Endothelial cell of umbilical vein (primary cell): ENCODE measurements around the gene OR2A5. TPM values are rescaled to one million over a fixed set of nuclear protein-coding genes. Genes with fewer than 3 reads are reported as not detected.
A peak's percentile ranks its signal among the peaks of the same experiment; 100 is the strongest.

ENCODE experiments used
- BruUV-seq: library from RNA; stranded (reverse); fragments of 400-500 nt; replicated peaks from 2 replicates; lab custom pipeline; 2021; lab: Mats Ljungman, UMichigan
- CTCF ChIA-PET: fragments of 300-600, 350-600 bp; sonication (Branson Sonifier 250); formaldehyde crosslinking; loops from one replicate; lab custom pipeline; 2021; ENCODE audit warnings: antibody characterized with exemption, inconsistent platforms; lab: Charles Lee
- POLR2A ChIA-PET: fragments of 300-600, 350-600 bp; sonication (Branson Sonifier 250); formaldehyde crosslinking; loops from one replicate; lab custom pipeline; 2021; ENCODE audit warnings: antibody characterized with exemption, inconsistent platforms; lab: Charles Lee
- DNase-seq: peaks from one replicate; pipeline ENCODE4 v3.0.0-alpha.2; 2011; ENCODE audit warnings: low read depth, low spot score
- FAIRE-seq: peaks from 2 replicates; lab custom pipeline; 2011; peaks lifted over from hg19 to GRCh38; lab: Jason Lieb, UNC
- H2AFZ ChIP-seq: 2 replicates; pipeline ENCODE4 v1.6.0; 2012; ENCODE audit warnings: low read depth, low read length, control low read depth, inconsistent platforms
- H3K27ac ChIP-seq: 2 replicates; pipeline ENCODE4 v1.5.1; 2011; ENCODE audit warnings: low read depth, mild to moderate bottlenecking, control low read depth, low read length, moderate library complexity; ENCODE audit not compliant: insufficient read depth
- H3K27me3 ChIP-seq, 2 experiments: 2 replicates each; pipeline versions ENCODE4 v1.6.0 to v1.6.1; 2011; ENCODE audit warnings: low read length in 2 of 2, mixed read lengths in 1 of 2; ENCODE audit not compliant: control insufficient read depth in 2 of 2, insufficient read depth in 2 of 2
- H3K36me3 ChIP-seq, 2 experiments: 2 replicates in 1 of 2; 3 replicates in 1 of 2; pipeline ENCODE4 v1.5.1; 2011; ENCODE audit warnings: low read length in 2 of 2, mild to moderate bottlenecking in 1 of 2, moderate library complexity in 1 of 2; ENCODE audit not compliant: control insufficient read depth in 2 of 2, insufficient read depth in 2 of 2; ENCODE audit errors: extremely low read depth in 1 of 2
- H3K4me1 ChIP-seq: 3 replicates; pipeline ENCODE4 v1.5.1; 2011; ENCODE audit warnings: mild to moderate bottlenecking, low read length; ENCODE audit not compliant: control insufficient read depth, insufficient read depth; ENCODE audit errors: extremely low read depth
- H3K4me2 ChIP-seq: 2 replicates; pipeline ENCODE4 v1.6.1; 2011; ENCODE audit warnings: low read length, control low read depth, mixed read lengths; ENCODE audit not compliant: insufficient read depth
- H3K4me3 ChIP-seq, 3 experiments: fragments of 200-600 bp in 1 of 3; sonication (generic), shearing (Covaris generic) in 1 of 3; replicated peaks in 1 of 3; 2 replicates each; pipeline ENCODE4 v1.5.1; 2011 to 2016; ENCODE audit warnings: control low read depth in 3 of 3, low read length in 3 of 3, mild to moderate bottlenecking in 2 of 3, inconsistent platforms in 1 of 3, low read depth in 1 of 3, moderate library complexity in 1 of 3; ENCODE audit not compliant: insufficient read depth in 1 of 3
- H3K79me2 ChIP-seq: 2 replicates; pipeline ENCODE4 v1.6.0; 2012; ENCODE audit warnings: low read length, inconsistent platforms; ENCODE audit not compliant: control insufficient read depth, insufficient read depth
- H3K9ac ChIP-seq: replicated peaks from 2 replicates; pipeline ENCODE3; 2011; ENCODE audit warnings: low read length, control low read depth; ENCODE audit not compliant: insufficient read depth; ENCODE audit errors: extremely low read depth
- H3K9me1 ChIP-seq: replicated peaks from 3 replicates; pipeline ENCODE4 v1.6.0; 2011; ENCODE audit warnings: mild to moderate bottlenecking, low read length; ENCODE audit not compliant: control insufficient read depth, insufficient read depth; ENCODE audit errors: extremely low read depth
- H3K9me3 ChIP-seq: replicated peaks from 2 replicates; pipeline ENCODE4 v1.5.1; 2012; ENCODE audit warnings: low read length, inconsistent platforms; ENCODE audit not compliant: control insufficient read depth, insufficient read depth
- H4K20me1 ChIP-seq: replicated peaks from 2 replicates; pipeline ENCODE3; 2011; ENCODE audit warnings: mild to moderate bottlenecking, low read length; ENCODE audit not compliant: control insufficient read depth, insufficient read depth; ENCODE audit errors: extremely low read depth
- EZH2 ChIP-seq: IDR thresholded peaks from 2 replicates; pipeline ENCODE4 v1.6.1; 2012; ENCODE audit warnings: borderline replicate concordance, low read depth, mild to moderate bottlenecking, moderate library complexity, low read length, inconsistent platforms; ENCODE audit not compliant: severe bottlenecking
- FOS ChIP-seq: IDR thresholded peaks from 2 replicates; pipeline ENCODE4 v1.6.1; 2011; ENCODE audit warnings: mild to moderate bottlenecking, low read length, moderate library complexity, borderline replicate concordance; ENCODE audit not compliant: insufficient read depth
- GATA2 ChIP-seq: IDR thresholded peaks from 2 replicates; pipeline ENCODE4 v1.7.0; 2011; ENCODE audit warnings: low read depth, mild to moderate bottlenecking, moderate library complexity, mixed read lengths, low read length; ENCODE audit not compliant: insufficient read length, insufficient read depth
- JUN ChIP-seq: IDR thresholded peaks from 2 replicates; pipeline ENCODE4 v1.6.1; 2011; ENCODE audit warnings: borderline replicate concordance, low read depth; ENCODE audit not compliant: insufficient read length, insufficient read depth
- MAX ChIP-seq: IDR thresholded peaks from 2 replicates; pipeline ENCODE4 v1.6.1; 2011; ENCODE audit not compliant: insufficient read depth, insufficient read length
- MYC ChIP-seq: IDR thresholded peaks from one replicate; pipeline ENCODE4 v1.6.1; 2011; ENCODE audit warnings: mild to moderate bottlenecking, low read depth, low read length
- POLR2A ChIP-seq: IDR thresholded peaks from 2 replicates; pipeline ENCODE4 v1.6.1; 2012; ENCODE audit warnings: low read depth, mild to moderate bottlenecking, control low read depth, low read length
- POLR2AphosphoS5 ChIP-seq: IDR thresholded peaks from 2 replicates; pipeline ENCODE4 v1.6.1; 2012; ENCODE audit warnings: low read depth, mild to moderate bottlenecking, control low read depth, low read length, moderate library complexity; ENCODE audit not compliant: insufficient read depth
- dilution Hi-C: fragments of 300-500 bp; cut with MboI; formaldehyde crosslinking; loops from one replicate; pipeline ENCODE4 v1.15.0; 2019; ENCODE audit warnings: low sequenced_read_pairs; ENCODE audit not compliant: extremely low pct_ligation_motif_present
- intact Hi-C: fragments of 100-400 bp; cut with micrococcal nuclease; formaldehyde crosslinking; loops from one replicate; pipeline ENCODE4 v1.10.0; 2022
- polyA plus RNA-seq, 4 experiments: library from polyadenylated mRNA; depleted of rRNA in 3 of 4; stranded (reverse) in 3 of 4; unstranded in 1 of 4; fragments of >200 nt; gene quantifications; 2 replicates each; pipeline versions ENCODE4 v1.2.1 to v1.2.3, GENCODE V29; 2011 to 2012; ENCODE audit warnings: missing spikeins in 1 of 4
- total RNA-seq: library from RNA; stranded (reverse); gene quantifications from 2 replicates; pipeline ENCODE4 v1.2.3, GENCODE V29; 2021
- TF ChIP-seq, protein P1 (sequence below), 2 donors: IDR thresholded peaks; 1 replicate in 1 of 2; 2 replicates in 1 of 2; pipeline ENCODE4 v1.5.1; 2011; ENCODE audit warnings: low read length in 2 of 2, mild to moderate bottlenecking in 2 of 2, moderate library complexity in 2 of 2, control low read depth in 1 of 2, inconsistent platforms in 1 of 2, low read depth in 1 of 2; ENCODE audit not compliant: insufficient read depth in 1 of 2; ENCODE audit errors: extremely low read depth in 1 of 2

The OR2A5 gene
- total and polyA plus RNA-seq, 2 donors (not counting 3 experiments of a cell fraction or from before 2014, with no cell fraction given), result not detected

GRCh38 chr7:144036302-144036885, 12.4 kb upstream of the OR2A5 start:
- no peaks in the 10 kb centered on the region for H3K36me3 ChIP-seq
- FAIRE-seq (no peak), DNase-seq (peak; percentile 61)
- H4K20me1 ChIP-seq, result no peaks in the 10 kb centered on the region
- TF ChIP-seq MAX (no peak), POLR2A (no peak), EZH2 (no peak), GATA2 (no peak), MYC (no peak), FOS (no peak), POLR2AphosphoS5 (no peak), JUN (no peak)
- TF ChIP-seq, protein P1, sequence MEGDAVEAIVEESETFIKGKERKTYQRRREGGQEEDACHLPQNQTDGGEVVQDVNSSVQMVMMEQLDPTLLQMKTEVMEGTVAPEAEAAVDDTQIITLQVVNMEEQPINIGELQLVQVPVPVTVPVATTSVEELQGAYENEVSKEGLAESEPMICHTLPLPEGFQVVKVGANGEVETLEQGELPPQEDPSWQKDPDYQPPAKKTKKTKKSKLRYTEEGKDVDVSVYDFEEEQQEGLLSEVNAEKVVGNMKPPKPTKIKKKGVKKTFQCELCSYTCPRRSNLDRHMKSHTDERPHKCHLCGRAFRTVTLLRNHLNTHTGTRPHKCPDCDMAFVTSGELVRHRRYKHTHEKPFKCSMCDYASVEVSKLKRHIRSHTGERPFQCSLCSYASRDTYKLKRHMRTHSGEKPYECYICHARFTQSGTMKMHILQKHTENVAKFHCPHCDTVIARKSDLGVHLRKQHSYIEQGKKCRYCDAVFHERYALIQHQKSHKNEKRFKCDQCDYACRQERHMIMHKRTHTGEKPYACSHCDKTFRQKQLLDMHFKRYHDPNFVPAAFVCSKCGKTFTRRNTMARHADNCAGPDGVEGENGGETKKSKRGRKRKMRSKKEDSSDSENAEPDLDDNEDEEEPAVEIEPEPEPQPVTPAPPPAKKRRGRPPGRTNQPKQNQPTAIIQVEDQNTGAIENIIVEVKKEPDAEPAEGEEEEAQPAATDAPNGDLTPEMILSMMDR (IDR thresholded peaks at IDR 0.05; ENCODE audit: extremely low read depth in 1 of 2, insufficient read depth in 1 of 2, low read depth in 1 of 2, low read length in 2 of 2), result no peak
- peak overlapping the region; percentile 24 for H3K4me2 ChIP-seq
- no peaks in the 10 kb centered on the region for H3K9me3 ChIP-seq
- intact Hi-C loops (no loop called here), dilution Hi-C loops (no loop called here)
- no peak overlapping the region for H3K27ac ChIP-seq
- ChIA-PET POLR2A (no interaction called here), CTCF (interaction anchor here (1.6 to 2.3 kb wide), 2 partner anchors 91 to 299 kb away, joined by 5 read pairs; no protein-coding TSS in a partner anchor)
- no peaks in the 10 kb centered on the region for H3K79me2 ChIP-seq
- no peak overlapping the region for H3K4me3 ChIP-seq
- no TSS peak for BruUV-seq
- H2AFZ ChIP-seq, result peak overlapping the region; percentile 74
- H3K9me1 ChIP-seq, result no peaks in the 10 kb centered on the region
- no peak overlapping the region for H3K9ac ChIP-seq
- H3K27me3 ChIP-seq, result no peaks in the 10 kb centered on the region
- H3K4me1 ChIP-seq, result peaks cover 7% of the 10 kb centered on the region
